Measurements from ENCODE around the gene SVEP1. TPM values are rescaled to one million over a fixed set of nuclear protein-coding genes. Genes with fewer than 3 reads are reported as not detected.
"Not testable (repeated sequence)": the region's sequence is repeated elsewhere in the genome, so short reads cannot be mapped to it uniquely, and the experiment has no call there.

SVEP1 gene
- polyA plus RNA-seq, 1 experiment, result 24.8 TPM

DNA sequence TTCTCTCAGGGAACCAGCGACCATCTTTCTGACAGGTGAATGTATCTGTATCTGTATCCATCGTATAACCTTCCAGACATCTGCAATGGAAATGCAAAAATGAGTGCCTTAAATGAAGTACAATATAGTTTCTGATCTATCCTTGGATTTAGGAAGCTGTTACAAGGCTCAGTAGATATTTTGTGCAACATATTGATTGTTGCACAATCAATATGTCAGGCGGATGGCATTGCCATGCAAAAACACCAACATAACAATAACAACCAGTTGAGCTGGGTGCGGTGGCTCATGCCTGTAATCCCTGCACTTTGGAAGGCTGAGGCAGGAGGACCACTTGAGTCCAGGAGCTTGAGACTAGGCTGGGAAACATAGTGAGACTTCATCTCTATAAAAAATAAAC, 175.1 kb downstream of the SVEP1 start:
- H3K4me3 ChIP-seq (ENCODE audit: low read depth, low read length), result no peak overlapping the region
- TF ChIP-seq, protein P1, sequence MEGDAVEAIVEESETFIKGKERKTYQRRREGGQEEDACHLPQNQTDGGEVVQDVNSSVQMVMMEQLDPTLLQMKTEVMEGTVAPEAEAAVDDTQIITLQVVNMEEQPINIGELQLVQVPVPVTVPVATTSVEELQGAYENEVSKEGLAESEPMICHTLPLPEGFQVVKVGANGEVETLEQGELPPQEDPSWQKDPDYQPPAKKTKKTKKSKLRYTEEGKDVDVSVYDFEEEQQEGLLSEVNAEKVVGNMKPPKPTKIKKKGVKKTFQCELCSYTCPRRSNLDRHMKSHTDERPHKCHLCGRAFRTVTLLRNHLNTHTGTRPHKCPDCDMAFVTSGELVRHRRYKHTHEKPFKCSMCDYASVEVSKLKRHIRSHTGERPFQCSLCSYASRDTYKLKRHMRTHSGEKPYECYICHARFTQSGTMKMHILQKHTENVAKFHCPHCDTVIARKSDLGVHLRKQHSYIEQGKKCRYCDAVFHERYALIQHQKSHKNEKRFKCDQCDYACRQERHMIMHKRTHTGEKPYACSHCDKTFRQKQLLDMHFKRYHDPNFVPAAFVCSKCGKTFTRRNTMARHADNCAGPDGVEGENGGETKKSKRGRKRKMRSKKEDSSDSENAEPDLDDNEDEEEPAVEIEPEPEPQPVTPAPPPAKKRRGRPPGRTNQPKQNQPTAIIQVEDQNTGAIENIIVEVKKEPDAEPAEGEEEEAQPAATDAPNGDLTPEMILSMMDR (IDR thresholded peaks at IDR 0.05; ENCODE audit: insufficient read depth, low read depth, low read length), result no peak
- no peak for DNase-seq (ENCODE audit: low read depth)
- ChIA-PET POLR2A (no interaction called here), CTCF (no interaction called here)
- peaks cover 10% of the 10 kb centered on the region for H3K36me3 ChIP-seq (ENCODE audit: control insufficient read depth, insufficient read depth, low read length)
- no peaks in the 10 kb centered on the region for H3K27me3 ChIP-seq (ENCODE audit: control insufficient read depth, insufficient read depth, low read length)

DNA sequence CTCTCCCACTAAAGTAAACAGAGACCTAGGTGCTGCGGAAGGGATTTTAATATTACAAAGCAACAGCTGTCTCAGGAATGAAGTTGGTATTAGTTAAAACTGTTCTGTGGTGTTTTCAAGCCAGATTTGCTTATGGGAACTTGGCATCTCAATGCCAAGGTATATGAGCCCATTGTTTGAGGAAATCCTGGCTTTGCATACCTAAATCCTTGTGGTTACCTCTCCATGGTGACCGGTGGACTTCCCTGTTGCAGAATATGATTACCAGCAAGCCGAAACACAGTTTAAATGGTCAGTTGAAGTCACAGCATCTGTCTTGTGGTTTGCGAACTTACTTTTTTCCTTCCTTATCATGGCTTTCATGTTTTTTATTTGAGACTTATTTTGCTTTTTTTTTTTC, 179.6 kb downstream of the SVEP1 start:
- no peaks in the 10 kb centered on the region for H3K36me3 ChIP-seq (ENCODE audit: control insufficient read depth, insufficient read depth, low read length)
- no peak overlapping the region for H3K4me3 ChIP-seq (ENCODE audit: low read depth, low read length)
- ChIA-PET CTCF (no interaction called here), POLR2A (no interaction called here)
- no peaks in the 10 kb centered on the region for H3K27me3 ChIP-seq (ENCODE audit: control insufficient read depth, insufficient read depth, low read length)
- TF ChIP-seq, protein P1 (IDR thresholded peaks at IDR 0.05; ENCODE audit: insufficient read depth, low read depth, low read length), result no peak
- DNase-seq (ENCODE audit: low read depth), result no peak

DNA sequence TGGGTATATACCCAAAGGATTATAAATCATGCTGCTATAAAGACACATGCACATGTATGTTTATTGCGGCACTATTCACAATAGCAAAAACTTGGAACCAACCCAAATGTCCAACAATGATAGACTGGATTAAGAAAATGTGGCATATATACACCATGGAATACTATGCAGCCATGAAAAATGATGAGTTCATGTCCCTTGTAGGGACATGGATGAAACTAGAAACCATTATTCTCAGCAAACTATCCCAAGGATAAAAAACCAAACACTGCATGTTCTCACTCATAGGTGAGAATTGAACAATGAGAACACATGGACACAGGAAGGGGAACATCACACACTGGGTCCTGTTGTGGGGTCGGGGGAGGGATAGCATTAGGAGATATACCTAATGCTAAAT, 180.5 kb downstream of the SVEP1 start:
- H3K4me3 ChIP-seq (ENCODE audit: low read depth, low read length); POLR2A ChIA-PET; H3K27me3 ChIP-seq (ENCODE audit: control insufficient read depth, insufficient read depth, low read length); CTCF ChIA-PET; DNase-seq (ENCODE audit: low read depth); H3K36me3 ChIP-seq (ENCODE audit: control insufficient read depth, insufficient read depth, low read length): not testable (repeated sequence)

DNA sequence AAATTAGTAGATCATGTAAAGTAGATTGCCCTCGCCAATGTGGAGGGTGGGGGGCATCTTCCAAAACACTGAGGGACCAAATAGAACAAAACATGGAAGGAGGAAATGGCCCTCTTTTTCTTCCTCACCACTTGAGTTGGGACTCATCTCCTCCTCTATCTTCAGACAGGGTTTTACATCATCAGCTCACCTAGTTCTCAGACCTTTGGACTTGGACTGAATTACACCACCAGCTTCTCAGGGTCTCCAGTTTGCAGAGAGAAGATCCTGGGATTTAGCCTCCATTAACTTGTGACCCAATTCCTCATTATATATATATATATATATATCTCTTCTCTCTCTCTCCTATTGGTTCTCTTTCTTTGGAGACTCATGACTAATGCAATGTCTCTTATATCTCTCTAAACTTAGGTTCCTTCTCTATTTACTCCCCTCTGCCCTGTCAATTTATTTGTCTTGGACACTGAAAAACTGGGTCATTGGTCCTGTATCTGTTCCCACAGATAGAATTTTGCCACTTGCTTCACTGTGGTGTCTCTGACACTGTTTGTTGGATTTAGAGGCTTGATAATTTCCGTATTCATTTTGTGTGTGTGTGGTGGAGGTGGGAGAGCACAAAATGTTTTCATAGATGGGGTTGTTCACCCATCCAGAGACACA, 187.6 kb downstream of the SVEP1 start:
- TF ChIP-seq, protein P1 (IDR thresholded peaks at IDR 0.05; ENCODE audit: insufficient read depth, low read depth, low read length), result no peak
- Histone ChIP-seq H3K36me3 (ENCODE audit: control insufficient read depth, insufficient read depth, low read length) (peaks cover 8% of the 10 kb centered on the region), H3K27me3 (ENCODE audit: control insufficient read depth, insufficient read depth, low read length) (no peaks in the 10 kb centered on the region), H3K4me3 (ENCODE audit: low read depth, low read length) (no peak overlapping the region)
- CTCF ChIA-PET, result interaction anchor here (0.7 to 1.6 kb wide), 2 partner anchors 10 to 11 kb away, joined by 3 to 4 read pairs; no protein-coding TSS in a partner anchor
- DNase-seq (ENCODE audit: low read depth), result no peak
- POLR2A ChIA-PET, result no interaction called here

DNA sequence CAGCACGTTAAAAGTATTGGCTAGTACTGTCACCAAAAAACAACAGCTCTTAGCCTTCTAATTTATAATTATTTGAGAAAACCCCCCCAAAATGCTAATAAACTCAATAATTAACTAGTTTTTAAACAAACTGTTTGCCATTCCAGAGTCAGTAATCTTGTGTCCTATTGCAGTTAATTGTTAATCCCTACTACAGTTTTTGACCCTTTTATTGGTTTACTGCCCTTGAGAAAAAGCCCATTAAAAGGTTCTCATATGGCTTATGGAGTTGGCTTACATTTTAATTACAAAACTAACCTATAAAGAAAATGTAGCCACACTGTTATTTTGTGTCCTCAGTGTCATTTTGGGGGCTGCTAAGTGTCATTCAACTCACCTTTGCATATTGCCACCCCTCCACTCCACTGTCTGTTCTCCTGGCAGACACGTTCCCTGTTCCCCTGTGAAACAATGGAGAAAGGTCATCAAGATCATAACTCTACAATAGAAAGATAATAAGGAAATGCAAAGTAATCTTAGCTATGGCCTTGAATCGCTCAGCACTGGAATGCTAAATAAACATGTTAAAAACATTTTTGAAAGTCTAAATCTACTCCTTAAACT, 190.3 kb downstream of the SVEP1 start:
- POLR2A ChIA-PET, result no interaction called here
- CTCF ChIA-PET, result no interaction called here
- H3K4me3 ChIP-seq (ENCODE audit: low read depth, low read length), result no peak overlapping the region

More for the DNA sequence above, 190.3 kb downstream of the SVEP1 start:
- no peak for DNase-seq (ENCODE audit: low read depth)
- Histone ChIP-seq H3K36me3 (ENCODE audit: control insufficient read depth, insufficient read depth, low read length) (peaks cover 13% of the 10 kb centered on the region), H3K27me3 (ENCODE audit: control insufficient read depth, insufficient read depth, low read length) (no peaks in the 10 kb centered on the region)
- TF ChIP-seq, protein P1 (IDR thresholded peaks at IDR 0.05; ENCODE audit: insufficient read depth, low read depth, low read length), result no peak

All from BJ (cell line).